Measurements from ENCODE around the gene ASPHD1.
"Not testable (repeated sequence)": the region's sequence is repeated elsewhere in the genome, so short reads cannot be mapped to it uniquely, and the experiment has no call there.

The ASPHD1 gene

GRCh38 chr16:29907973-29908372 lies 7.7 kb downstream of the ASPHD1 start:
- no peak for DNase-seq (ENCODE audit: low read depth in 2 of 2)

- no peak for DNase-seq (ENCODE audit: low read depth in 2 of 2)
These were observed 8.5 kb downstream of the ASPHD1 start for GRCh38 chr16:29908719-29909220.

GRCh38 chr16:29909391-29909790 lies 9.1 kb downstream of the ASPHD1 start:
- DNase-seq (ENCODE audit: low read depth in 2 of 2): no peak

GRCh38 chr16:29909851-29910250 lies 9.6 kb downstream of the ASPHD1 start:
- DNase-seq (ENCODE audit: low read depth in 2 of 2): not testable (repeated sequence)

GRCh38 chr16:29910819-29911675 lies 10.8 kb downstream of the ASPHD1 start:
- no peak for DNase-seq (ENCODE audit: low read depth in 2 of 2)

GRCh38 chr16:29911676-29912010 lies 11.4 kb downstream of the ASPHD1 start:
- DNase-seq (ENCODE audit: low read depth in 2 of 2): no peak

GRCh38 chr16:29912087-29912486 lies 11.8 kb downstream of the ASPHD1 start:
- DNase-seq (ENCODE audit: low read depth in 2 of 2): no peak

GRCh38 chr16:29913514-29913913 lies 13.2 kb downstream of the ASPHD1 start:
- no peak for DNase-seq (ENCODE audit: low read depth in 2 of 2)

GRCh38 chr16:29915590-29916247 lies 15.4 kb downstream of the ASPHD1 start:
- no peak for DNase-seq (ENCODE audit: low read depth in 2 of 2)

- DNase-seq (ENCODE audit: low read depth in 2 of 2): no peak
These were observed 16.7 kb downstream of the ASPHD1 start for GRCh38 chr16:29916979-29917378.

- no peak for DNase-seq (ENCODE audit: low read depth in 2 of 2)
These were observed 20.2 kb downstream of the ASPHD1 start for GRCh38 chr16:29920288-29921033.

GRCh38 chr16:29921034-29921385 lies 20.7 kb downstream of the ASPHD1 start:
- DNase-seq (ENCODE audit: low read depth in 2 of 2): no peak

- no peak for DNase-seq (ENCODE audit: low read depth in 2 of 2)
These were observed 22.0 kb downstream of the ASPHD1 start for GRCh38 chr16:29922326-29922725.

GRCh38 chr16:29922986-29923501 lies 22.8 kb downstream of the ASPHD1 start:
- DNase-seq (ENCODE audit: low read depth in 2 of 2): no peak

- DNase-seq (ENCODE audit: low read depth in 2 of 2): no peak
These were observed 24.9 kb downstream of the ASPHD1 start for GRCh38 chr16:29925105-29925756.

GRCh38 chr16:29925781-29926710 lies 25.8 kb downstream of the ASPHD1 start, which contains the start of gene KCTD13:
Gene KCTD13 (minus strand): TSS chr16:29926226. CDS start chr16:29926033, 193 bp downstream.
- peak; percentile 69 to 85 for DNase-seq (ENCODE audit: low read depth in 2 of 2)

GRCh38 chr16:29926711-29927052 lies 26.4 kb downstream of the ASPHD1 start:
- DNase-seq (ENCODE audit: low read depth in 2 of 2): no peak

GRCh38 chr16:29927070-29927905 lies 27.0 kb downstream of the ASPHD1 start:
- no peak for DNase-seq (ENCODE audit: low read depth in 2 of 2)

- DNase-seq (ENCODE audit: low read depth in 2 of 2): not testable (repeated sequence)
These were observed 31.5 kb downstream of the ASPHD1 start for GRCh38 chr16:29931750-29932149.

- no peak for DNase-seq (ENCODE audit: low read depth in 2 of 2)
These were observed 40.4 kb downstream of the ASPHD1 start for GRCh38 chr16:29940656-29941055.
